Activated naive CD4-positive, alpha-beta T cell treated with anti-CD3 and anti-CD28 coated beads, Interleukin-2, amount 10 ng/mL, durations not matched to agents 7 days and 5 days (primary cell): ENCODE data around the gene DNAJA4.

Experiments
- CTCF ChIA-PET: fragments of 350-600 bp; sonication (Branson Sonifier 250); formaldehyde crosslinking; loops from one replicate; lab custom pipeline; 2021; ENCODE audit warnings: antibody characterized with exemption; lab: Charles Lee
- DNase-seq: peaks from one replicate; pipeline ENCODE4 v3.0.0-alpha.2; 2020
- H3K27ac Mint-ChIP-seq: one replicate; pipeline ENCODE4 v1.8.0; 2021; ENCODE audit warnings: mild to moderate bottlenecking, moderate library complexity, mixed read lengths
- H3K27me3 Mint-ChIP-seq: one replicate; pipeline ENCODE4 v1.8.0; 2021; ENCODE audit warnings: mild to moderate bottlenecking, mixed read lengths
- H3K36me3 Mint-ChIP-seq: one replicate; pipeline ENCODE4 v1.8.0; 2021; ENCODE audit warnings: mixed read lengths
- H3K4me1 Mint-ChIP-seq: one replicate; pipeline ENCODE4 v1.8.0; 2021; ENCODE audit warnings: mixed read lengths
- H3K4me3 Mint-ChIP-seq: one replicate; pipeline ENCODE4 v1.8.0; 2021; ENCODE audit warnings: mild to moderate bottlenecking, moderate library complexity, mixed read lengths
- H3K9me3 Mint-ChIP-seq: one replicate; pipeline ENCODE4 v1.8.0; 2021; ENCODE audit warnings: mixed read lengths

The DNAJA4 gene

DNA sequence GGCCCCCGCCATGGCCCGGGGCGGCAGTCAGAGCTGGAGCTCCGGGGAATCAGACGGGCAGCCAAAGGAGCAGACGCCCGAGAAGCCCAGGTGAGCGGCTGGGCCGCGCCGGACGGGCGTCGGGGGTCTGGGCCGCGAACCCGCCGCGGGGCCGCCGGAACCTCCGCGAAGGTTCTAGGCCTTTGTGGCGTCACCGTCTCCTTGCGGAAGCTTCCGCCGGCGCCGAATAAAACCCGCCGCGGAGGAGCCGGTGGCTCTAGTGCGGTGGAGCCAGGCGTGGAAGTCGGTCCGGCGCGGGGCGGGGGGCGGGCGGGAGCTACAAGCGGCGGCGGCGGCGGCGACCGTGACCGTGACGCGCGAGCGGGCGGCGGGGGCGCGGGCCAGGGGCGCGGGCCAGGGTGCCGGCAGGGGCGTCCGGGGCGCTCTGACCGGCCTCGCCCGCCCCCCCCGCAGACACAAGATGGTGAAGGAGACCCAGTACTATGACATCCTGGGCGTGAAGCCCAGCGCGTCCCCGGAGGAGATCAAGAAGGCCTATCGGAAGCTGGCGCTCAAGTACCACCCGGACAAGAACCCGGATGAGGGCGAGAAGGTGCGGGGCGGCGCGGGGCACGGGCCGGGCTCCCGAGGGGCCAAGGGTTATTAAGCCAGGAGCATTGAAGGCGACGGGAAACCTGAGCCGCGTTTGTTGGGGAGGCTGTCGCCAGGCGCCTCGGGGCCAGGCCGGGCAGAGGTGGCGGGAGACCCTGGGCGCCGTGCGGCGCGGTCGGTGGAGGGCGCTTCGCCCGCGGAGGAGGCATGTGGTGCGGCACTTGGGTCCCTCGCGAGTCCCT, at the start of gene DNAJA4:
DNAJA4 (plus strand) TSS at position 259 of the 833 bp plus-strand sequence; CDS start at position 461, 202 bp downstream.
- Mint-ChIP-seq H3K27me3 (peaks cover 6% of the 10 kb centered on the region), H3K4me1 (peaks cover 26% of the 10 kb centered on the region), H3K9me3 (no peaks in the 10 kb centered on the region), H3K36me3 (peaks cover 4% of the 10 kb centered on the region), H3K27ac (peak within 1 kb of the TSS; percentile 91), H3K4me3 (peak within 1 kb of the TSS; percentile 76)
- CTCF ChIA-PET, result interaction anchor here (1.0 to 2.8 kb wide), 5 partner anchors 11 to 156 kb away, joined by 3 to 7 read pairs (median 4); no protein-coding TSS in a partner anchor
- DNase-seq, result peak; percentile 79

DNA sequence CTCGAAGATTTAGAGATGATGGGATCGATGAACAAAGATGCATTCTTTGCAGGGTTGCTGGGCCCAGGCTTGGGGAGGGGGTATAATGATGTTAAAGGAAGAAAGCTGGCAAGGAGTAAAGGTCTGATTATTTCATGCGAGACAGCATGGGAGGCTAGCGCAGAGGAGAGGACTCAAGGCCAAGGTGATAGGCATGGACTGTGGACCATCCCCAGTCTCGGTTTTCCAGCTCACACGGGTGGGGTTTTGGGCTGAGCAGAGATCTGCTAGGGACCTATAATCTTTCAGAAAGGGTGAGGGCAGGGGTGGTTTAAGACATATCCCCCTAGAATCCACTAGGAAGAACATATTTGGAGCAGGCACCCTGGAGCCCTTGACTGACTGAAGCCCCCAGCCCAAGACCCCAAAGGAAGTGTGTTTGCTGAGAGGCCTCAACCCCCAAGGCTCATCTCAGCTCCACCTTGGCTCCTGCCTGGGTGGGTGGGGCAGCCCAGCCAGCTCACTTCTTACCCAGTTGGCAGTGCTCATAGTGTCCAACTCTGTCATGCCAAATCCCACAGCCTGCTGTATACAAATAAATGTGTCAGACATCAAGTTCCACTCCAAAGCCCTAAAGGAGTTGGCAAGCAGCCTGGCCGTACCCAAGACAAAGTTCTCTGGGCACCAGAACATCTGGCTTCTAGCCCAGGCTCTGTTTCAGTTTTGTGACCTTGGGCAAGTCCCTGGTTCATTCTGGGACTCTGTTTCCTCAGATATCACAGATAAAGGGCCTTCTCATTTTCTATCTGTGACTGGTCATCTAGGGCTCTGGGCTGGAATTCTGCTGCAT, 47.9 kb upstream of the DNAJA4 start:
- Mint-ChIP-seq H3K4me1 (no peaks in the 10 kb centered on the region), H3K27ac (no peak overlapping the region), H3K9me3 (no peaks in the 10 kb centered on the region), H3K4me3 (no peak overlapping the region), H3K36me3 (no peaks in the 10 kb centered on the region), H3K27me3 (peaks cover 17% of the 10 kb centered on the region)
- DNase-seq, result no peak
- CTCF ChIA-PET, result interaction anchor here (0.6 kb wide), 1 partner anchor 814 kb away, joined by 3 read pairs; no protein-coding TSS in a partner anchor

DNA sequence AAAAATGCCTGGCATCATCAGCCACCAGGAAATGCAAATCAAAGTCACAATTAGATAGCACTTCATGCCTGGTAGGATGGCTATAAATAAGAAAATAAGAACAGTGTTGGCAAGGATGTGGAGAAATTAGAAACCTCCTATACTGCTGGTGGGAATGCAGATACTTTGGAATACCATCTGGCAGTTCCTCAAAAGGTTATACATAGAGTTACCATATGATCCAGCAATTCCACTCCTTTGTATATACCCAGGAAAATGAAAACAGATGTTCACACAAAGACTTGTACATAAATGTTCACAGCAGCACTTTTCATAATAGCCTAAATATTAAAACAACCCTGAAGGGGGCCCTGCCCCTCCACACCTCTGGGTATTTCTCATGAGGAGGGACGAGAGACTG, 43.6 kb upstream of the DNAJA4 start:
- CTCF ChIA-PET, result no interaction called here
- Mint-ChIP-seq H3K27me3 (peaks cover 13% of the 10 kb centered on the region), H3K9me3 (no peaks in the 10 kb centered on the region), H3K4me1 (no peaks in the 10 kb centered on the region), H3K4me3 (no peak overlapping the region), H3K36me3 (no peaks in the 10 kb centered on the region), H3K27ac (no peak overlapping the region)
- DNase-seq, result no peak

DNA sequence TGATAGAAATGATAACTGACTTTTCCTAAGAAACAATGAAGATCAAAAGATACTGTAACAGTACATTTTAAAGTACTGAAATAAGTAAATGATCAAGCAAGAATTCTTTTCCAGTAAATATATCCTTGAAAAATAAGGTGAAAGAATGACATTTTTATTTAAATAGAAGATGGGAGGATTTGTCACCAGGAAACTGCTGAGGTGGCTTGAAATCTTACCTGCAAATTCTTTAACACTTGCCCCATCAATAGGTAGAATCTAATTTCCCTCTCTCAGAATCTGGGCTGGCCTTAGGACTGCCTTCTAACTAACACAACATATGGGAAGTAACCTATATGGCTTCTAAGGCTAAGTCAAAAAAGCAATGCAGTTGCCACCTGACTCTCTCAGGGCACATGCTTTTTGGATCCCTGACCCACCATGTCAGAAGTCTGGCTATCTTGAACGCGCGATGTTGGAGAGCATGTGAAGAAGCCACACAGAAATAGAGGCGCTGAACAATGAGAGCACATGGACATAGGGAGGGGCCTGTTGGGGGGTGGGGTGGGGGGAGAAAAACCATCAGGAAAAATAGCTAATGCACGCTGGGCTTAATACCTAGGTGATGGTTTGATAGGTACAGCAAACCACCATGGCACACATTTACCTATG, 41.5 kb upstream of the DNAJA4 start:
- Mint-ChIP-seq H3K4me3 (no peak overlapping the region), H3K27ac (no peak overlapping the region), H3K4me1 (no peaks in the 10 kb centered on the region), H3K27me3 (peaks cover 16% of the 10 kb centered on the region), H3K36me3 (no peaks in the 10 kb centered on the region), H3K9me3 (no peaks in the 10 kb centered on the region)
- CTCF ChIA-PET, result interaction anchor here (0.8 to 1.4 kb wide), 2 partner anchors 9 to 27 kb away, joined by 3 to 5 read pairs; no protein-coding TSS in a partner anchor
- no peak for DNase-seq

DNA sequence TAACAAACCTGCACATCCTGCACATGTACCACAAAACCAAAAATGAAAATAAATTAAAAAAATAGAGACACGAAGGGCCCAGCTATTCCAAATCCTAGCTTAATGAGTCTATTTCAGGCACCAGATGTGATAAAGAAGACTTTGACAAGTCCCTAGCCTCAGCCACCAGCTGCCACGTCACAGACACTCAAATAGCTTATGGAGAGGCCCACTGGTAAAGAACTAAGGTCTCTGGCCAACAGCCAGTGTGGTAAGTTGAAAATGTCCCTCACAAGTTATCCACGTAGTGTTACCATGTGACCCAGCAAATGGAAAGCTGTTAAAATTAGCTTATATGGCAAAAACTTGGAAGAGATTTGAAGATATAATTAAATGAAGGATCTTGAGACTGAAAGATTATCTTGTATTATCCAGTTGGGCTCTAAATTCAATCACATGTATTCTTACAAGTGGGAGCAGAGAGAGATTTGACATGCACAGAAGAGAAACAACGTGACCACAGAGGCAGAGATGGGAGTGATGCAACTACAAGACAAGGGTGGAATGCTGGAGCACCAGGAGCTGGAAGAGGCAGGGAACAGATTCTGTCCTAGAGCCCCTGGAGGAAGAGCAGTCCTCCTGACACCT, 40.9 kb upstream of the DNAJA4 start:
- Mint-ChIP-seq H3K4me1 (no peaks in the 10 kb centered on the region), H3K27me3 (peaks cover 22% of the 10 kb centered on the region), H3K27ac (no peak overlapping the region), H3K36me3 (no peaks in the 10 kb centered on the region), H3K4me3 (no peak overlapping the region), H3K9me3 (no peaks in the 10 kb centered on the region)
- CTCF ChIA-PET, result interaction anchor here (0.8 to 1.4 kb wide), 2 partner anchors 8 to 28 kb away, joined by 3 to 5 read pairs; no protein-coding TSS in a partner anchor
- no peak for DNase-seq

DNA sequence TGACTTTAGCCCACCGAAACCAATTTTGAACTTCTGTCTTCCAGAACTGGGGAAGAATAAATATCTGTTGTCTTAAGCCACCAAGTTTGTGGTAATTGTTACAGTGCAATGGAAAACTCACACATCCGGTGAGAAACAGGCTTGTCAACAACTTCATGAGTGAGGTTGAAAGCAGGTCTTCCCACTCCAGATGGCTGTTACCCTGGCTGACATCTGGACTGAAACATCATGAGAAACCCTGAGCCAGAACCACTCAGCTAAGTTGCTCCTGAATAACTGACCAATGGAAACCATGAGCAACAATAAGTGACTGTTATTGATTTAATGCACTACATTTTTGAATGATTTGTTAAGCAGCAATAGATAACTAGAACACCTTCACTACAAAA, 40.3 kb upstream of the DNAJA4 start:
- CTCF ChIA-PET, result interaction anchor here (1.4 kb wide), 1 partner anchor 28 kb away, joined by 5 read pairs; no protein-coding TSS in a partner anchor
- DNase-seq, result no peak
- Mint-ChIP-seq H3K9me3 (no peaks in the 10 kb centered on the region), H3K4me3 (no peak overlapping the region), H3K36me3 (no peaks in the 10 kb centered on the region), H3K27ac (no peak overlapping the region), H3K27me3 (peaks cover 22% of the 10 kb centered on the region), H3K4me1 (no peaks in the 10 kb centered on the region)

DNA sequence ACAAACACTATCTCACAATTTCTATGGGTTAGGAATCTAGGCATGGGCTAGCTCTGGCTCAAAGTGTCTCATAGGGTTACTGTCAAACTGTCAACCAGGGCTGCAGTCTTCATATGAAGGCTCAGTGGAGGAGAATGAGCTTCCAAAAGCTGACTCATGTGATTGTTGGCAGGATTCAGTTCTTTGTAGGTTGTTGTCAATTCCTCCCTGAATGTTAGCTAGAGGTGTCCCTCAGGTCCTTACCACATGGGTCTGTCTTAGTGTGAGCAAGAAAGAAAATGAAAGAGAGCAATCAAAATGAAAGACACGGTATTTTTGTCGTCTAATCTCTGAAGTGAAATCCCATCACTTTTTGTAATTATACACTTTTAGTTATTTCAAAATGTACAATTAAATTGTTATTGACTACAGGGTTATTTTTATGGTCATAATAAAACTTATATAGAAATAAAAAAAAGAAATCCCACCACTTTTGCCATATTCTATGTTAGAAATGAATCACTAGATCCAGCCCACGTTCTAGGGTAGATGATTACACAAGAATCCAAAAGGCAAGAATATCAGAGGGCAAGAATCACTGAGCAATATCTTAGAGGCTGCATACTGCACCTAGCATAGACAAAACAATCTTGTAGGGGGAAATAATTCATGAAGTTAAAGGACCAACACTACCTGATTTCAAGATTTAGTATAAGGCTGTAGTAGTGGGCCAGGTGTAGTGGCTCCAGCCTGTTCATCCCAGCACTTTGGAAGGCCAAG, 38.4 kb upstream of the DNAJA4 start:
- DNase-seq, result no peak
- CTCF ChIA-PET, result interaction anchor here (1.0 to 1.5 kb wide), 3 partner anchors 18 to 318 kb away, joined by 3 read pairs; no protein-coding TSS in a partner anchor
- H3K27ac Mint-ChIP-seq, result no peak overlapping the region
- peaks cover 29% of the 10 kb centered on the region for H3K27me3 Mint-ChIP-seq
- H3K9me3 Mint-ChIP-seq, result no peaks in the 10 kb centered on the region
- no peaks in the 10 kb centered on the region for H3K36me3 Mint-ChIP-seq
- H3K4me3 Mint-ChIP-seq, result no peak overlapping the region
- H3K4me1 Mint-ChIP-seq, result no peaks in the 10 kb centered on the region

DNA sequence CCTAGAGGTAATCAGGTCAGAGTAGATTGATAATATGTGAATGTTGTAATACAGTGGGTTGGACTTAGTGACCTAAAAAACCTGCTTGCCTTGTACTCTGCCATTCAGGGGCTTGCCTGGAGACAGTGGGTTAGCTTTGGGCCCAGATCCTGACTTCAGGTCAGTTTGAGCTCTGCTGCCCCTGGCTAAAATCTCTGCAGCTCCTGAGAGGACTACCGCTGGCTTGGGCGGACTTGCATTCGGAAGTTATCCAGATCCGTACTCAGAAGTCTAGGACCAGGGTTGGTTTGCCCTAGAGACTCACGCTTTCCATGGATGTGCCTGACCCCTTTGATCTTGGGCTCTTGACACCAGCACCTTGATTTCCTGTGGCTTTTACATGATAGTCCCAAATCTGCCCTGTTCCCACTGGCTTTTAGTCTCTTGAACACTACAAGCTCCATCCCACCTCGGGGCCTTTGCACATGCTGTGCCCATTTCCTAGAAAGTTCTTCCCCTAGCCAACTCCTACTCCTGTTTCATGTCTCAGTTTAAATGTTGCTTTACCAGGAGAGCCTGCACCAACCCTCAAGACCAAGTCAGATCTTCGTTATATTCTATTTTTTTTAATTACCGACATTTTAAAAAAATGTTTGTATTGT, 35.9 kb upstream of the DNAJA4 start:
- no peaks in the 10 kb centered on the region for H3K36me3 Mint-ChIP-seq
- CTCF ChIA-PET, result interaction anchor here (0.8 to 1.9 kb wide), 4 partner anchors 12 to 51 kb away, joined by 3 to 7 read pairs (median 4); no protein-coding TSS in a partner anchor
- H3K4me1 Mint-ChIP-seq, result no peaks in the 10 kb centered on the region
- no peak for DNase-seq
- H3K4me3 Mint-ChIP-seq, result no peak overlapping the region
- peaks cover 37% of the 10 kb centered on the region for H3K27me3 Mint-ChIP-seq
- H3K27ac Mint-ChIP-seq, result no peak overlapping the region
- no peaks in the 10 kb centered on the region for H3K9me3 Mint-ChIP-seq

DNA sequence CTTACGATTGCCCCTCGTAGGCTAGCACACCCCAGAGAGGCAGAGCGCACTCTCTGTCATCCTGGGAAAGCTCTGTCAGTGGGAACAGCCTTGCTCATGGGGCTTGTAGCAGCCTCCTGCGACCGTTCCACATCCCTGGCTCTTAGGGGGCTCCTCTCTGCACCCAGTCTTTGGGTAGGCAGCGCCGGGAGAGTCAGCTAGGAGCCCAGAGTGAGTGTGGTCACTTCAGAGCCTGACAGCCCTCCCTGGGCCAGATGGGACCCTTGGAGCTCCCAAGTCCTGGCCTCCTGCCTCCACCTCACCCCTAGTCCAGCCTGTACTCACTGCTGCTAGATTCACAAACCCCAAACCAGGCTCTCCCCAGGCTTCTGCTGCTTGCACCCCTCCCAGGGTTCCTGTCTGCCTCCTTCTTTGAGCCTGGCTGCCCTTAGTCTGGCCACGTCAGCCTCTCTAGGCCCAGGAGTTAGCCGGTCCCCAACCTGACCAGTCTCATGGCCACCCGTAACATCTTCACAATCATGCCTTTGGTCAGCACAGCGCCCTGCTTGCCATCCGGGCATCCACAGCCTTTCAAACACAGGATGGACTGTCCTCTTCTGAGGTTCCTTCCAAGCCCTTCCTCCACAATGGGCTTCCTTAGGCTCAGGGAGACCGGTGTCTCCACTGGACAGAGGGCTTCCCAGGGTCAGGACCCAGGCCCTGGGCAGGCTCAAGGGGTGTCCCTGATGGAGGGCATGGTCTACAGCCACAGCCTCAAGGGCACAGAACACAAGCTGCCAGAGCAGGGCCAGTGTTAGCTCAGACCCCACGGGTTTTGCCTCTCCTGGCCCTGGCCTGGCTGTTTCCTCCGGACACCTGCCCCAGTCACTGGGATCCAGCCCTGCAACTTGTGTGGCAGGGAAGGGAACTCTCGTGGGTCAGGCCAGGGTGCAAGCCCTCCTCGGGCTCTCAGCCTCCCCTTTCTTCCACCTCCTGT, 34.6 kb upstream of the DNAJA4 start:
- Mint-ChIP-seq H3K36me3 (no peaks in the 10 kb centered on the region), H3K27me3 (peaks cover 45% of the 10 kb centered on the region), H3K9me3 (no peaks in the 10 kb centered on the region), H3K4me3 (no peak overlapping the region), H3K27ac (no peak overlapping the region), H3K4me1 (peaks cover 10% of the 10 kb centered on the region)
- DNase-seq, result no peak
- CTCF ChIA-PET, result interaction anchor here (0.7 kb wide), 1 partner anchor 193 kb away, joined by 3 read pairs; no protein-coding TSS in a partner anchor

DNA sequence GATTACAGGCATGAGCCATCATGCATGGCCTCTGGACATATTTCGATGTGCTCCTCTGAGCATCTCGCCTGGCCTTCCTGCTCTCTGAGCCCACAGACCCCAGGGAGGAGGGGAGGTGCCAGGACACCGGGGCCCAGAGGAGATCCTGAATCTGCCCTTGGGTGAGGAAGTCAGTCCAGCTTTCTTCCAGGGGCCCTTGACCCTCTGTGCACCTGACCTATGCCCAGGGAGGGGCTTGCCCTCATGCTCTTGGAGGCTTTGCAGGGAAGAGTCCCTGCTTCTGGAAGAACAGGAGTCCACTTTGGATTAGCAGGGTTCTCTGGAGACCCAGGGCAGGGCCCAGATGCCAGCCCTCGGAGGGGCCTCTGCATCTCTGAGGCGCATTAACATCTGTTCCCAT, 31.4 kb upstream of the DNAJA4 start:
- Mint-ChIP-seq H3K36me3 (no peaks in the 10 kb centered on the region), H3K9me3 (no peaks in the 10 kb centered on the region), H3K4me1 (peaks cover 15% of the 10 kb centered on the region), H3K27ac (no peak overlapping the region), H3K4me3 (no peak overlapping the region), H3K27me3 (peaks cover 62% of the 10 kb centered on the region)
- CTCF ChIA-PET, result no interaction called here
- no peak for DNase-seq

DNA sequence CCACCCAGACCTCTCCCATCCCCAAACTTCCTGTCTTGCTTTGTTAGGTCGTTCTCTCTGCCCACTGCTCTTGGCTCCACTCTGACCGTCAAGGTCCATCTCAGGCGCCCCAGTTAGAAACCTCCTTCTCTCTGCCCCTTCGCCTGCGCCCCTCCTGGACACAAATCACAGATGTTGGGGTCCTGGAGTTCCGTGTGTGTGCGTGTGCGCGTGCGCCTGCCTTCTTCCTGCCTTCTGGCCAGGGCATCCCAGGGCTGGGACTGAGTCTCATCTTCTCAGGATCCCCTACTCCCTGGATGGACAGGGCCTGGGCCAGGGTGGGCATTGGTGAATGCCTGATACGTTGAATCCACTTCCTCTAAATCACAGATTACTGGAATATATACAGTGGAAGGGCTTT, 30.9 kb upstream of the DNAJA4 start:
- DNase-seq, result no peak
- Mint-ChIP-seq H3K27me3 (peaks cover 57% of the 10 kb centered on the region), H3K4me3 (no peak overlapping the region), H3K27ac (no peak overlapping the region), H3K9me3 (no peaks in the 10 kb centered on the region), H3K4me1 (peaks cover 15% of the 10 kb centered on the region), H3K36me3 (no peaks in the 10 kb centered on the region)
- CTCF ChIA-PET, result interaction anchor here (1.2 kb wide), 1 partner anchor 120 kb away, joined by 3 read pairs; no protein-coding TSS in a partner anchor
